ENCODE data around the gene CERKL.

DNA sequence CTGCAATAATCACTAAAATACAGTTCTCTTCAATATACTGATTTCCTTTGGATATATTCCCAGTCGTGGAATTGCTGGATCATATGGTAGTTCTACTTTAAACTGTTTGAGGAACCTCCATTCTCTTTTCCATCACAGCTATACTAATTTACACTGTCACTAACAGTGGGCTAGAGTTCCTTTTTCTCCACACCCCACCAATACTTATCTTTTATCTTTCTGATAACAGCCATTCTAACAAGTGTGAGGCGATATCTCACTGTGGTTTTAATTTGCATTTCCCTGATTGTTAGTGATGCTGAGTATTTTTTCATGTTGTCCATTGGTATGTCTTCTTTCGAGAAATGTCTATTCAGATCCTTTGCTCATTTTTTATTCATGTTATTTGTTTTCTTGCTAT lies 68.4 kb downstream of the CERKL start:
- TF ChIP-seq, protein P1, sequence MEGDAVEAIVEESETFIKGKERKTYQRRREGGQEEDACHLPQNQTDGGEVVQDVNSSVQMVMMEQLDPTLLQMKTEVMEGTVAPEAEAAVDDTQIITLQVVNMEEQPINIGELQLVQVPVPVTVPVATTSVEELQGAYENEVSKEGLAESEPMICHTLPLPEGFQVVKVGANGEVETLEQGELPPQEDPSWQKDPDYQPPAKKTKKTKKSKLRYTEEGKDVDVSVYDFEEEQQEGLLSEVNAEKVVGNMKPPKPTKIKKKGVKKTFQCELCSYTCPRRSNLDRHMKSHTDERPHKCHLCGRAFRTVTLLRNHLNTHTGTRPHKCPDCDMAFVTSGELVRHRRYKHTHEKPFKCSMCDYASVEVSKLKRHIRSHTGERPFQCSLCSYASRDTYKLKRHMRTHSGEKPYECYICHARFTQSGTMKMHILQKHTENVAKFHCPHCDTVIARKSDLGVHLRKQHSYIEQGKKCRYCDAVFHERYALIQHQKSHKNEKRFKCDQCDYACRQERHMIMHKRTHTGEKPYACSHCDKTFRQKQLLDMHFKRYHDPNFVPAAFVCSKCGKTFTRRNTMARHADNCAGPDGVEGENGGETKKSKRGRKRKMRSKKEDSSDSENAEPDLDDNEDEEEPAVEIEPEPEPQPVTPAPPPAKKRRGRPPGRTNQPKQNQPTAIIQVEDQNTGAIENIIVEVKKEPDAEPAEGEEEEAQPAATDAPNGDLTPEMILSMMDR (IDR thresholded peaks at IDR 0.05), result no peak
- no peak for TF ChIP-seq POLR2A (IDR thresholded peaks at IDR 0.05)
